ENCODE measurements around the gene SFMBT2.

DNA sequence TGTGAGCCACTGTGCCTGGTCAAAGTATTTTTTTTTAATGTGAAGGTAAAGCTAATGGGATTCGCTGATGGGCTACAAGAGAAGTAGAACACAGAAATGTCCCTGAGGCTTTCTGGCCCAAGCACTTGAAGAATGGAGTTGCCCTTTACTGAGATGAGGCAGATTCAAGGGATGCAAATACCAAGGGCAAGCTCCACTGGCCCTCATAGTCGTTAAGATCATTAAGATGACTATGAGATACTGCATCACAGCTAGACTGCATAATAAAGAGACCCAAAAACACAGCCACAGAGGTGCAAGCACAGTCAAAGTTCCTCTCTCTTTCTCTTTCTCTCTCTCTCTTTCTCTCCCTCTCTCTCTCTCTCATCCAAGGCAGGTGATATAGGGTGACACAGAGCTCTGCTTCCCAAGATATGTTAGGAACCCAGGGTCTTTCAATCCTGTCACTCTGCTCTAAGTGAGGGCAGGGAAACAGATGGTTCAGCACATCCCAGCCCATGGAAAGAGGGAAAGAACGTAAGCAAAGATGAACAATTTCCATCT is 117.4 kb downstream of the SFMBT2 start:
- TF ChIP-seq L3MBTL2 (conservative IDR thresholded peaks at IDR 0.05), result no peak
- no peak for TF ChIP-seq TARDBP (IDR thresholded peaks at IDR 0.05)
- TF ChIP-seq BHLHE40 (IDR thresholded peaks at IDR 0.05; ENCODE audit: borderline replicate concordance), result no peak

Measured in HEK293T (cell line).